ENCODE results near the gene FAM110A.
"Not testable (repeated sequence)": the region's sequence is repeated elsewhere in the genome, so short reads cannot be mapped to it uniquely, and the experiment has no call there.

- TF ChIP-seq CTCF (IDR thresholded peaks at IDR 0.05; ENCODE audit: low read depth, low read length, poor library complexity, severe bottlenecking); EZH2phosphoT487 (IDR thresholded peaks at IDR 0.05; ENCODE audit: borderline replicate concordance, low read length): not testable (repeated sequence)
These were observed 34.8 kb upstream of the FAM110A start for GRCh38 chr20:798746-799145.
